Liver (tissue), 9 donors: ENCODE data around the gene PUS10. TPM values are rescaled to one million over a fixed set of nuclear protein-coding genes. Genes with fewer than 3 reads are reported as not detected.
"Not testable (repeated sequence)": the region's sequence is repeated elsewhere in the genome, so short reads cannot be mapped to it uniquely, and the experiment has no call there.

ENCODE experiments used
- DNase-seq: peaks from one replicate; pipeline ENCODE4 v3.0.0-alpha.2; 2017; ENCODE audit warnings: low spot score
- H3K27ac ChIP-seq, 2 donors: one replicate each; pipeline ENCODE4 v1.7.0; 2013; ENCODE audit warnings: inconsistent platforms in 2 of 2, low read length in 2 of 2, control low read depth in 1 of 2, low read depth in 1 of 2, mild to moderate bottlenecking in 1 of 2
- H3K27me3 ChIP-seq, 4 donors: one replicate each; pipeline versions ENCODE4 v1.6.1 to v1.7.0; 2013; ENCODE audit warnings: low read length in 3 of 4, inconsistent platforms in 1 of 4, mild to moderate bottlenecking in 1 of 4, moderate library complexity in 1 of 4; ENCODE audit not compliant: control insufficient read depth in 4 of 4, insufficient read depth in 4 of 4
- H3K36me3 ChIP-seq, 4 donors: one replicate each; pipeline versions ENCODE4 v1.6.1 to v1.7.0; 2013; ENCODE audit warnings: low read length in 3 of 4, mild to moderate bottlenecking in 3 of 4, low read depth in 1 of 4, moderate library complexity in 1 of 4; ENCODE audit not compliant: control insufficient read depth in 4 of 4, insufficient read depth in 3 of 4
- H3K4me1 ChIP-seq, 4 donors: one replicate each; pipeline versions ENCODE4 v1.6.1 to v1.7.0; 2013; ENCODE audit warnings: low read length in 3 of 4, mild to moderate bottlenecking in 3 of 4, moderate library complexity in 1 of 4; ENCODE audit not compliant: control insufficient read depth in 4 of 4, insufficient read depth in 4 of 4
- H3K4me3 ChIP-seq, 3 donors: one replicate each; pipeline versions ENCODE4 v1.6.1 to v1.7.0; 2013; ENCODE audit warnings: low read length in 3 of 3, control low read depth in 1 of 3, low read depth in 1 of 3, mild to moderate bottlenecking in 1 of 3
- H3K9ac ChIP-seq, 2 donors: one replicate each; pipeline ENCODE4 v1.7.0; 2013; ENCODE audit warnings: low read length in 2 of 2, mild to moderate bottlenecking in 2 of 2, moderate library complexity in 2 of 2, control low read depth in 1 of 2, low read depth in 1 of 2
- H3K9me3 ChIP-seq, 4 donors: one replicate each; pipeline versions ENCODE4 v1.6.1 to v1.7.0; 2013; ENCODE audit warnings: low read length in 3 of 4; ENCODE audit not compliant: control insufficient read depth in 4 of 4
- ATF3 ChIP-seq: IDR thresholded peaks from 2 replicates; pipeline ENCODE4 v1.6.1; 2016; ENCODE audit warnings: antibody characterized with exemption
- CTCF ChIP-seq: fragments of 150-350 bp; IDR thresholded peaks from 2 replicates; pipeline ENCODE4 v1.5.1; 2017; ENCODE audit warnings: improper control_type of control experiment, low read depth, low read length; ENCODE audit not compliant: missing input control
- EGR1 ChIP-seq, 2 donors: IDR thresholded peaks; 2 replicates each; pipeline ENCODE4 v1.6.1; 2016 to 2018; ENCODE audit warnings: antibody characterized with exemption in 2 of 2, low read depth in 2 of 2
- FOXA1 ChIP-seq: IDR thresholded peaks from 2 replicates; pipeline ENCODE4 v1.6.1; 2016; ENCODE audit warnings: antibody characterized with exemption
- FOXA2 ChIP-seq: IDR thresholded peaks from 2 replicates; pipeline ENCODE4 v1.6.1; 2016; ENCODE audit warnings: antibody characterized with exemption
- GABPA ChIP-seq, 2 donors: IDR thresholded peaks in 1 of 2; conservative IDR thresholded peaks in 1 of 2; 2 replicates each; pipeline ENCODE4 v1.6.1; 2016; ENCODE audit warnings: antibody characterized with exemption in 2 of 2, mild to moderate bottlenecking in 1 of 2, moderate library complexity in 1 of 2
- HNF4A ChIP-seq, 2 donors: conservative IDR thresholded peaks; 2 replicates each; pipeline ENCODE4 v1.6.1; 2016; ENCODE audit warnings: antibody characterized with exemption in 2 of 2, mild to moderate bottlenecking in 2 of 2
- HNF4G ChIP-seq: IDR thresholded peaks from 2 replicates; pipeline ENCODE4 v1.6.1; 2016; ENCODE audit warnings: antibody characterized with exemption
- JUND ChIP-seq, 2 donors: IDR thresholded peaks; 2 replicates each; pipeline ENCODE4 v1.6.1; 2016; ENCODE audit warnings: antibody characterized with exemption in 2 of 2
- NR2F2 ChIP-seq: IDR thresholded peaks from 2 replicates; pipeline ENCODE4 v1.6.1; 2016; ENCODE audit warnings: antibody characterized with exemption
- RAD21 ChIP-seq, 2 donors: IDR thresholded peaks; 2 replicates each; pipeline ENCODE4 v1.6.1; 2016; ENCODE audit warnings: antibody characterized with exemption in 2 of 2, mild to moderate bottlenecking in 2 of 2
- RXRA ChIP-seq, 2 donors: IDR thresholded peaks; 2 replicates each; pipeline ENCODE4 v1.6.1; 2017 to 2018; ENCODE audit warnings: antibody characterized with exemption in 2 of 2, mild to moderate bottlenecking in 1 of 2
- SP1 ChIP-seq: IDR thresholded peaks from 2 replicates; pipeline ENCODE4 v1.6.1; 2018; ENCODE audit warnings: antibody characterized with exemption, mild to moderate bottlenecking
- TAF1 ChIP-seq: conservative IDR thresholded peaks from 2 replicates; pipeline ENCODE4 v1.6.1; 2016; ENCODE audit warnings: antibody characterized with exemption, mild to moderate bottlenecking
- YY1 ChIP-seq: IDR thresholded peaks from 2 replicates; pipeline ENCODE4 v1.6.1; 2016; ENCODE audit warnings: antibody characterized with exemption, mild to moderate bottlenecking
- WGBS: extraction: QIAGEN DNeasy Blood & Tissue Kit; methylation state at CpG from one replicate; pipeline ENCODE4 v1.1.7; 2013; 5-methylcytosine and 5-hydroxymethylcytosine counted together
- polyA plus RNA-seq, 2 donors: library from polyadenylated mRNA; stranded (reverse) in 1 of 2; unstranded in 1 of 2; fragments of 200-250 nt in 1 of 2; fragments of >200 nt in 1 of 2; fragmentation: Nextera tagmentation in 1 of 2; extraction: Ambion mirVana in 1 of 2; gene quantifications; one replicate each; pipeline versions ENCODE4 v1.2.1 to v1.2.3, GENCODE V29; 2013 to 2015
- total RNA-seq, 2 donors: library from RNA; depleted of rRNA; stranded (reverse); fragments of >200 nt; gene quantifications; one replicate each; pipeline ENCODE4 v1.2.3, GENCODE V29; 2014
- TF ChIP-seq, protein P1 (sequence below): IDR thresholded peaks from 2 replicates; pipeline ENCODE4 v1.6.1; 2016; ENCODE audit warnings: antibody characterized with exemption
- TF ChIP-seq, protein P2 (sequence below): IDR thresholded peaks from 2 replicates; pipeline ENCODE4 v1.6.1; 2016; ENCODE audit warnings: antibody characterized with exemption, mild to moderate bottlenecking
- TF ChIP-seq, protein P3 (sequence below): IDR thresholded peaks from 2 replicates; pipeline ENCODE4 v1.6.1; 2016; ENCODE audit warnings: antibody characterized with exemption
- donor health status: healthy.
- donor health status: healthy.
- donor health status: healthy.
- donor health status: healthy.
- donor health status: healthy.

PUS10 gene
- total and polyA plus RNA-seq, 4 donors, result 4.3 to 19.6 (median 6.4) TPM

GRCh38 chr2:60991644-60992043, 26.4 kb downstream of the PUS10 start:
- WGBS, result 96% methylated on average over 4 of the region's 4 CpGs
- H3K4me3 ChIP-seq, result no peak overlapping the region
- no peak for DNase-seq
- TF ChIP-seq FOXA2 (no peak), FOXA1 (no peak), ATF3 (no peak), RXRA (IDR thresholded peaks at IDR 0.05) (no peak), HNF4A (conservative IDR thresholded peaks at IDR 0.05) (no peak), NR2F2 (no peak)
- H3K36me3 ChIP-seq, result peaks cover 0 to 13% (median 3%) of the 10 kb centered on the region in 4 donors
- no peak overlapping the region for H3K9ac ChIP-seq
- H3K4me1 ChIP-seq, result no peaks in the 10 kb centered on the region
- peaks cover 0 to 5% (median 4%) of the 10 kb centered on the region in 4 donors for H3K9me3 ChIP-seq
- H3K27me3 ChIP-seq, result no peaks in the 10 kb centered on the region
- no peak overlapping the region for H3K27ac ChIP-seq

GRCh38 chr2:60989259-60989658, 28.8 kb downstream of the PUS10 start:
- DNase-seq, result no peak
- TF ChIP-seq EGR1 (IDR thresholded peaks at IDR 0.05; ENCODE audit: low read depth in 2 of 2), result no peak
- no peak for TF ChIP-seq FOXA2
- no peak for TF ChIP-seq ATF3
- TF ChIP-seq, protein P1, sequence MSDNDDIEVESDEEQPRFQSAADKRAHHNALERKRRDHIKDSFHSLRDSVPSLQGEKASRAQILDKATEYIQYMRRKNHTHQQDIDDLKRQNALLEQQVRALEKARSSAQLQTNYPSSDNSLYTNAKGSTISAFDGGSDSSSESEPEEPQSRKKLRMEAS, result no peak
- no peak for TF ChIP-seq HNF4G
- TF ChIP-seq FOXA1, result no peak
- TF ChIP-seq CTCF, result no peak
- TF ChIP-seq RXRA (IDR thresholded peaks at IDR 0.05), result no peak
- TF ChIP-seq YY1, result no peak
- TF ChIP-seq SP1, result no peak
- TF ChIP-seq, protein P2, sequence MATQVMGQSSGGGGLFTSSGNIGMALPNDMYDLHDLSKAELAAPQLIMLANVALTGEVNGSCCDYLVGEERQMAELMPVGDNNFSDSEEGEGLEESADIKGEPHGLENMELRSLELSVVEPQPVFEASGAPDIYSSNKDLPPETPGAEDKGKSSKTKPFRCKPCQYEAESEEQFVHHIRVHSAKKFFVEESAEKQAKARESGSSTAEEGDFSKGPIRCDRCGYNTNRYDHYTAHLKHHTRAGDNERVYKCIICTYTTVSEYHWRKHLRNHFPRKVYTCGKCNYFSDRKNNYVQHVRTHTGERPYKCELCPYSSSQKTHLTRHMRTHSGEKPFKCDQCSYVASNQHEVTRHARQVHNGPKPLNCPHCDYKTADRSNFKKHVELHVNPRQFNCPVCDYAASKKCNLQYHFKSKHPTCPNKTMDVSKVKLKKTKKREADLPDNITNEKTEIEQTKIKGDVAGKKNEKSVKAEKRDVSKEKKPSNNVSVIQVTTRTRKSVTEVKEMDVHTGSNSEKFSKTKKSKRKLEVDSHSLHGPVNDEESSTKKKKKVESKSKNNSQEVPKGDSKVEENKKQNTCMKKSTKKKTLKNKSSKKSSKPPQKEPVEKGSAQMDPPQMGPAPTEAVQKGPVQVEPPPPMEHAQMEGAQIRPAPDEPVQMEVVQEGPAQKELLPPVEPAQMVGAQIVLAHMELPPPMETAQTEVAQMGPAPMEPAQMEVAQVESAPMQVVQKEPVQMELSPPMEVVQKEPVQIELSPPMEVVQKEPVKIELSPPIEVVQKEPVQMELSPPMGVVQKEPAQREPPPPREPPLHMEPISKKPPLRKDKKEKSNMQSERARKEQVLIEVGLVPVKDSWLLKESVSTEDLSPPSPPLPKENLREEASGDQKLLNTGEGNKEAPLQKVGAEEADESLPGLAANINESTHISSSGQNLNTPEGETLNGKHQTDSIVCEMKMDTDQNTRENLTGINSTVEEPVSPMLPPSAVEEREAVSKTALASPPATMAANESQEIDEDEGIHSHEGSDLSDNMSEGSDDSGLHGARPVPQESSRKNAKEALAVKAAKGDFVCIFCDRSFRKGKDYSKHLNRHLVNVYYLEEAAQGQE, result no peak
- TF ChIP-seq JUND (IDR thresholded peaks at IDR 0.05), result no peak
- TF ChIP-seq GABPA (IDR thresholded peaks at IDR 0.05 in 1 of 2, conservative IDR thresholded peaks at IDR 0.05 in 1 of 2), result no peak
- no peak for TF ChIP-seq TAF1
- no peak for TF ChIP-seq RAD21 (IDR thresholded peaks at IDR 0.05)
- TF ChIP-seq, protein P3, sequence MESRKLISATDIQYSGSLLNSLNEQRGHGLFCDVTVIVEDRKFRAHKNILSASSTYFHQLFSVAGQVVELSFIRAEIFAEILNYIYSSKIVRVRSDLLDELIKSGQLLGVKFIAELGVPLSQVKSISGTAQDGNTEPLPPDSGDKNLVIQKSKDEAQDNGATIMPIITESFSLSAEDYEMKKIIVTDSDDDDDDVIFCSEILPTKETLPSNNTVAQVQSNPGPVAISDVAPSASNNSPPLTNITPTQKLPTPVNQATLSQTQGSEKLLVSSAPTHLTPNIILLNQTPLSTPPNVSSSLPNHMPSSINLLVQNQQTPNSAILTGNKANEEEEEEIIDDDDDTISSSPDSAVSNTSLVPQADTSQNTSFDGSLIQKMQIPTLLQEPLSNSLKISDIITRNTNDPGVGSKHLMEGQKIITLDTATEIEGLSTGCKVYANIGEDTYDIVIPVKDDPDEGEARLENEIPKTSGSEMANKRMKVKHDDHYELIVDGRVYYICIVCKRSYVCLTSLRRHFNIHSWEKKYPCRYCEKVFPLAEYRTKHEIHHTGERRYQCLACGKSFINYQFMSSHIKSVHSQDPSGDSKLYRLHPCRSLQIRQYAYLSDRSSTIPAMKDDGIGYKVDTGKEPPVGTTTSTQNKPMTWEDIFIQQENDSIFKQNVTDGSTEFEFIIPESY, result no peak
- no peaks in the 10 kb centered on the region for H3K27me3 ChIP-seq
- H3K27ac ChIP-seq, result no peak overlapping the region
- peaks cover 0 to 5% (median 4%) of the 10 kb centered on the region in 4 donors for H3K9me3 ChIP-seq
- peaks cover 0 to 3% (median 0%) of the 10 kb centered on the region in 4 donors for H3K4me1 ChIP-seq
- no peak overlapping the region for H3K4me3 ChIP-seq
- WGBS, result 76% methylated on average over 2 of the region's 2 CpGs
- H3K36me3 ChIP-seq, result peaks cover 0 to 7% (median 2%) of the 10 kb centered on the region in 4 donors
- no peak overlapping the region for H3K9ac ChIP-seq

GRCh38 chr2:60987656-60988055, 30.4 kb downstream of the PUS10 start:
- H3K9me3 ChIP-seq, H3K9ac ChIP-seq, H3K27ac ChIP-seq, DNase-seq, H3K4me3 ChIP-seq, H3K27me3 ChIP-seq, H3K36me3 ChIP-seq, H3K4me1 ChIP-seq: not testable (repeated sequence)
- 96% methylated on average over 8 of the region's 8 CpGs for WGBS
